ENCODE results near the gene KCNIP1. TPM values are rescaled to one million over a fixed set of nuclear protein-coding genes. Genes with fewer than 3 reads are reported as not detected.

KCNIP1 gene
- total RNA-seq, 2 experiments from 2014 or later, result not detected

DNA sequence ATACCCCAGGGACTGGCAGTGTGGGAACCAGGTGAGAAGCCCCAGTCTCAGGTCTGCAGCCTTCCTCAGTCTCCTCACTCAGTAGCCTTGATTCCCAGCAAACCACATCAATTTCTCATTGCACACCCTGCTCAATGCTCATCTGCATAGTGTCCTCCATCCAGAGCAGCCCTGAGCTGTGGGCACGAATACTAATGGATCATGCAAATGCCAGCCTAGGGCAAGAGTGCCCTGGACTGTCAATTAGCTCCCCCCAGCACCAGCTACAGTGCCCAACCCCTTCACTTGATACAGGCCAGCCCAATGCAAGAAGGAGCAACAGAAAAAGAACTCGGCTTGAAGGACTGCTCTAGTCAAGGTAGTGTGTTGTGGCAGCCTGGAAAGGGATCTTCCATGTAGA lies 9.8 kb upstream of the KCNIP1 start:
- no peaks in the 10 kb centered on the region for H3K36me3 ChIP-seq (ENCODE audit: insufficient read depth, low read length)
- no peak overlapping the region for H3K27ac ChIP-seq (ENCODE audit: low read depth in 1 of 2, low read length in 2 of 2)
- H3K9me3 ChIP-seq (ENCODE audit: control insufficient read depth in 1 of 2, insufficient read depth in 1 of 2, low read length in 2 of 2), result no peaks in the 10 kb centered on the region
- H3K27me3 Mint-ChIP-seq, result peaks cover 38% of the 10 kb centered on the region
- no peaks in the 10 kb centered on the region for H3K9me3 Mint-ChIP-seq
- intact Hi-C loops (cut with DNase I, micrococcal nuclease), result no loop called here
- ChIA-PET POLR2A (no interaction called here), CTCF (no interaction called here)
- no peaks in the 10 kb centered on the region for H3K36me3 Mint-ChIP-seq (ENCODE audit: low read depth)
- no peaks in the 10 kb centered on the region for H3K4me1 ChIP-seq (ENCODE audit: insufficient read depth, low read length)
- no peak overlapping the region for H3K4me3 Mint-ChIP-seq
- H3K27me3 ChIP-seq (ENCODE audit: control insufficient read depth in 1 of 2, insufficient read depth in 2 of 2, low read length in 2 of 2), result peaks cover 4 to 13% of the 10 kb centered on the region in 2 experiments
- no peak overlapping the region for H3K4me3 ChIP-seq (ENCODE audit: low read length)
- H3K4me1 Mint-ChIP-seq (ENCODE audit: low read depth), result no peaks in the 10 kb centered on the region
- H3K27ac Mint-ChIP-seq, result no peak overlapping the region
- no peak for DNase-seq
- no peak for ATAC-seq (ENCODE audit: poor library complexity)
- TF ChIP-seq, protein P1, sequence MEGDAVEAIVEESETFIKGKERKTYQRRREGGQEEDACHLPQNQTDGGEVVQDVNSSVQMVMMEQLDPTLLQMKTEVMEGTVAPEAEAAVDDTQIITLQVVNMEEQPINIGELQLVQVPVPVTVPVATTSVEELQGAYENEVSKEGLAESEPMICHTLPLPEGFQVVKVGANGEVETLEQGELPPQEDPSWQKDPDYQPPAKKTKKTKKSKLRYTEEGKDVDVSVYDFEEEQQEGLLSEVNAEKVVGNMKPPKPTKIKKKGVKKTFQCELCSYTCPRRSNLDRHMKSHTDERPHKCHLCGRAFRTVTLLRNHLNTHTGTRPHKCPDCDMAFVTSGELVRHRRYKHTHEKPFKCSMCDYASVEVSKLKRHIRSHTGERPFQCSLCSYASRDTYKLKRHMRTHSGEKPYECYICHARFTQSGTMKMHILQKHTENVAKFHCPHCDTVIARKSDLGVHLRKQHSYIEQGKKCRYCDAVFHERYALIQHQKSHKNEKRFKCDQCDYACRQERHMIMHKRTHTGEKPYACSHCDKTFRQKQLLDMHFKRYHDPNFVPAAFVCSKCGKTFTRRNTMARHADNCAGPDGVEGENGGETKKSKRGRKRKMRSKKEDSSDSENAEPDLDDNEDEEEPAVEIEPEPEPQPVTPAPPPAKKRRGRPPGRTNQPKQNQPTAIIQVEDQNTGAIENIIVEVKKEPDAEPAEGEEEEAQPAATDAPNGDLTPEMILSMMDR (IDR thresholded peaks at IDR 0.05), result no peak

DNA sequence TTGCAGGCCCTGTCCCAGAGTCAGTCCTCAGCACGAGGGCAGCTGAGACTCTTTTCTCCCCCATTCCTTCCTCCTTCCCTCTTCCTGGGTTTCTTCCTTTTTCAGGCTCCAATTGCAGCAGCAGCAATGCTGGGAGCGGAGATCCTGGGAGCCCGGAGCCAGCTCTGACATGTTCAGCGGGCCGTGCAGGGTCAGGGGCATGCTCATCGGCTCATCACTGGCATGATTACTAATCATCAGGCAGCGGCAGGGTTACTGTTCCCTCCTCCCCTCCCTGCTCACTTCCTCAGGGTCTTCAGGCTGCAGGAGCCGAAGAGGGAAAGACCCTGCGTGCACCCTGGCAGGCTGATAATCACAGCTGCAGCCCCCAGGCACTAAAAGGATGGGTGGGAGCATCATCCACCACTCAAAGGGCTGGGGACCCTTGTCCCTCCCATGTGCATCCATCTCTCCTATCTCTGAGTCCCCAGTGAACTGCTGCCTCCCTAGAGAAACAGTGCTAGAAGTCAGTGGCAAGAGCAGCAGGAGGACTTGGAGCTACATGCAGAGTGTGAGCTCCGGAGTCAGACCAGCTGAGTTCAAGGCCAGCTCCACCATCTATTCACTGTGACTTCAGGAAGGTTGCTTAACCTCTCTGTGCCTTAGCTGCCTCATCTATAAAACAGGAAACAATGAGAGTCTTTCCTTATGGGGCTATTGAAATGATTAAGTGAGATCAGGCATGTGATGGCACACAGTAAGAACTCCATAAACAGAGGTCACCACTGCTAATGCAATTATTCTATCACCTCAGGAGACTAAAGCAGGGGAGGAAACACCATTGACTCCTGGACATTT lies 7.8 kb upstream of the KCNIP1 start:
- ChIA-PET POLR2A (no interaction called here), CTCF (no interaction called here)
- H3K27ac ChIP-seq (ENCODE audit: low read depth in 1 of 2, low read length in 2 of 2), result no peak overlapping the region
- H3K27ac Mint-ChIP-seq, result no peak overlapping the region
- H3K4me3 ChIP-seq (ENCODE audit: low read length), result no peak overlapping the region
- peaks cover 2% of the 10 kb centered on the region for H3K9me3 Mint-ChIP-seq
- H3K4me3 Mint-ChIP-seq, result no peak overlapping the region
- DNase-seq (no peak), ATAC-seq (ENCODE audit: poor library complexity) (no peak)
- peaks cover 12 to 18% of the 10 kb centered on the region in 2 experiments for H3K27me3 ChIP-seq (ENCODE audit: control insufficient read depth in 1 of 2, insufficient read depth in 2 of 2, low read length in 2 of 2)
- no peaks in the 10 kb centered on the region for H3K9me3 ChIP-seq (ENCODE audit: control insufficient read depth in 1 of 2, insufficient read depth in 1 of 2, low read length in 2 of 2)
- no peaks in the 10 kb centered on the region for H3K4me1 ChIP-seq (ENCODE audit: insufficient read depth, low read length)
- TF ChIP-seq, protein P1 (IDR thresholded peaks at IDR 0.05), result no peak
- H3K4me1 Mint-ChIP-seq (ENCODE audit: low read depth), result no peaks in the 10 kb centered on the region
- no peaks in the 10 kb centered on the region for H3K36me3 ChIP-seq (ENCODE audit: insufficient read depth, low read length)
- intact Hi-C loops (cut with DNase I, micrococcal nuclease), result no loop called here
- H3K27me3 Mint-ChIP-seq, result peaks cover 57% of the 10 kb centered on the region
- H3K36me3 Mint-ChIP-seq (ENCODE audit: low read depth), result no peaks in the 10 kb centered on the region

DNA sequence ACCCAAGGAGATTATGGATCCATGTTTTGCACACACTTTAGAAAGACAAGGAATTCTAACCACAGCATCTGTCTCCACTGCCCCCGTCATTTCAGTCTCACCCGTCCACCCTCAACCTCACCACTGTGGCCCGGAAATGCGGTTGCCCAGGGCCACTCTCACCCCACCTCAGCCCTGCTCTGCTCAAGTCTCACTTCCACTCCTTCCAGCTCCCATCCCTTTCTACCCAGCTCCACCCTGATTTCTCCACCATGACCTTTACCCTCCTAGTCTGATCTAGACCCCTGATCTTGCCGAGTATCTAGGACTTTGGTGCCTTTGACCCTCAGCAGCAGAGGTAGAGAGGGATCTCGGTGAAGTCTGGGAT lies 7.2 kb upstream of the KCNIP1 start:
- Histone ChIP-seq H3K9me3 (ENCODE audit: control insufficient read depth in 1 of 2, insufficient read depth in 1 of 2, low read length in 2 of 2) (no peaks in the 10 kb centered on the region), H3K36me3 (ENCODE audit: insufficient read depth, low read length) (no peaks in the 10 kb centered on the region), H3K27me3 (ENCODE audit: control insufficient read depth in 1 of 2, insufficient read depth in 2 of 2, low read length in 2 of 2) (peaks cover 18 to 20% of the 10 kb centered on the region in 2 experiments), H3K4me1 (ENCODE audit: insufficient read depth, low read length) (no peaks in the 10 kb centered on the region), H3K27ac (ENCODE audit: low read depth in 1 of 2, low read length in 2 of 2) (no peak overlapping the region), H3K4me3 (ENCODE audit: low read length) (no peak overlapping the region)
- Mint-ChIP-seq H3K27ac (no peak overlapping the region), H3K9me3 (peaks cover 2% of the 10 kb centered on the region), H3K36me3 (ENCODE audit: low read depth) (no peaks in the 10 kb centered on the region), H3K4me3 (no peak overlapping the region), H3K27me3 (peaks cover 60% of the 10 kb centered on the region), H3K4me1 (ENCODE audit: low read depth) (no peaks in the 10 kb centered on the region)
- ATAC-seq (ENCODE audit: poor library complexity), result no peak
- intact Hi-C loops (cut with DNase I, micrococcal nuclease), result no loop called here
- POLR2A ChIA-PET, result no interaction called here
- no peak for DNase-seq
- CTCF ChIA-PET, result no interaction called here
- TF ChIP-seq, protein P1 (IDR thresholded peaks at IDR 0.05), result no peak

Data from CD4-positive, alpha-beta T cell (primary cell).